Gastrocnemius medialis (tissue), 4 donors: ENCODE measurements around the gene C1QC.

ENCODE experiments used
- CTCF ChIP-seq, 5 experiments: fragments of 450-650 bp in 3 of 5; fragments of 200-600 bp in 2 of 5; sonication (generic) in 2 of 5; IDR thresholded peaks in 4 of 5; conservative IDR thresholded peaks in 1 of 5; 1 replicate in 4 of 5; 2 replicates in 1 of 5; pipeline ENCODE4 v1.5.1; 2016 to 2019; ENCODE audit warnings: antibody characterized with exemption in 5 of 5, mild to moderate bottlenecking in 3 of 5, moderate library complexity in 3 of 5
- POLR2A ChIP-seq, 2 donors: fragments of 450-650 bp; IDR thresholded peaks; one replicate each; pipeline ENCODE4 v1.6.1; 2017; ENCODE audit warnings: antibody characterized with exemption in 2 of 2, mild to moderate bottlenecking in 2 of 2, moderate library complexity in 2 of 2

GRCh38 chr1:22681556-22682276 lies 38.3 kb downstream of the C1QC start:
- TF ChIP-seq CTCF (IDR thresholded peaks at IDR 0.05 in 4 of 5, conservative IDR thresholded peaks at IDR 0.05 in 1 of 5) (no peak), POLR2A (IDR thresholded peaks at IDR 0.05) (no peak)
